ENCODE measurements around the gene GJC2. TPM values are rescaled to one million over a fixed set of nuclear protein-coding genes. Genes with fewer than 3 reads are reported as not detected.

GJC2 gene
- 10 to 100 TPM in 2 of 4 donors, 1 to 10 TPM in 2; 6.9 to 15.1 (median 9.9) TPM for total RNA-seq

DNA sequence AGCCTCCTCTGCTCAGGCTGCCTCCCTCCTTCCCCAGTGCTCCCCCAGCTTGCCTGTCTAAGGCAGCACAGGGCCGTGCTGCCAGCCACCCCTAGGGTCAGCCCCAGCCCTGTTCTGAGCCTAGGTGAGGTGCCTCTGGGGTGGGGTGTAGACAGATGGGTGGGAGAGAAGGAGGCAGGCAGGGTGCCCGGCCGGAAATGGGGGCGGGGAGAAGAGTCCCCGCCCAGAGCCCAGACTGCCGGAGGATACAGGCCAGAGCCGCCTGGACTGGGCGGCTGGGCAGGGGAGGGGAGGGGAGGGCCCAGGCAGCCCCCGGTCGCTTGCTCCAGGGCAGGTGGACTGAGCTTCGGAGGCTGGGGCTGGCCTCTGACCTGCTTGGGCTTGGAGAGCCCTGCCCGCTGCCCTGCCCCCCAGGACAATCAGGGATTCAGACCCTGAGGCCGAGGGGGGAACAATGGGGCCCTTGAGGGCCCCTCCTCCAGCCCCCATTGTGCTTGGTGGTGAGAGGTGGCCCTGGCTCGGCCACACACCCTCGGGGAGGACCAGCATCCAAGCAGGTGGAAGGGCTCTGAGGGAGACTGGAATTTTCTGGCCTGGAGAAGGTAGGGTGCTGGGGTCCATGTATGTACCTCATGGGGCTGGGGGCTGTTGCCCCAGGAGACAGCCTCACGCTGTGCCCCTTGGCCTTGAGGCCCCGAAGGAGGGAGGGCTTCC is at the start of gene GJC2:
Gene GJC2 (plus strand): TSS at position 525 of the 714 bp plus-strand sequence. CDS start 7,829 bp downstream, outside the sequence.
- H3K4me3 ChIP-seq: peak within 1 kb of the TSS; percentile 3 to 35 (median 16)
- peaks cover 0 to 71% (median 35%) of the 10 kb centered on the region in 4 donors for H3K4me1 ChIP-seq
- peak in 1 of 2 donors; percentile 45 for DNase-seq (ENCODE audit: low spot score in 2 of 2)
- 20 to 28% methylated on average over 10 to 17 of the region's 17 CpGs for WGBS, 2 donors
- H3K27me3 ChIP-seq: no peaks in the 10 kb centered on the region
- H3K27ac ChIP-seq: peak within 1 kb of the TSS; percentile 77 to 96 (median 88)
- TF ChIP-seq POLR2A (IDR thresholded peaks at IDR 0.05): peak in 1 of 2 donors; percentile 38
- peak in 1 of 2 donors; percentile 32 for TF ChIP-seq EP300 (IDR thresholded peaks at IDR 0.05)
- TF ChIP-seq, protein P1, sequence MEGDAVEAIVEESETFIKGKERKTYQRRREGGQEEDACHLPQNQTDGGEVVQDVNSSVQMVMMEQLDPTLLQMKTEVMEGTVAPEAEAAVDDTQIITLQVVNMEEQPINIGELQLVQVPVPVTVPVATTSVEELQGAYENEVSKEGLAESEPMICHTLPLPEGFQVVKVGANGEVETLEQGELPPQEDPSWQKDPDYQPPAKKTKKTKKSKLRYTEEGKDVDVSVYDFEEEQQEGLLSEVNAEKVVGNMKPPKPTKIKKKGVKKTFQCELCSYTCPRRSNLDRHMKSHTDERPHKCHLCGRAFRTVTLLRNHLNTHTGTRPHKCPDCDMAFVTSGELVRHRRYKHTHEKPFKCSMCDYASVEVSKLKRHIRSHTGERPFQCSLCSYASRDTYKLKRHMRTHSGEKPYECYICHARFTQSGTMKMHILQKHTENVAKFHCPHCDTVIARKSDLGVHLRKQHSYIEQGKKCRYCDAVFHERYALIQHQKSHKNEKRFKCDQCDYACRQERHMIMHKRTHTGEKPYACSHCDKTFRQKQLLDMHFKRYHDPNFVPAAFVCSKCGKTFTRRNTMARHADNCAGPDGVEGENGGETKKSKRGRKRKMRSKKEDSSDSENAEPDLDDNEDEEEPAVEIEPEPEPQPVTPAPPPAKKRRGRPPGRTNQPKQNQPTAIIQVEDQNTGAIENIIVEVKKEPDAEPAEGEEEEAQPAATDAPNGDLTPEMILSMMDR (IDR thresholded peaks at IDR 0.05): no peak
- peaks cover 0 to 39% (median 7%) of the 10 kb centered on the region in 3 donors for H3K36me3 ChIP-seq
- no peaks in the 10 kb centered on the region for H3K9me3 ChIP-seq

DNA sequence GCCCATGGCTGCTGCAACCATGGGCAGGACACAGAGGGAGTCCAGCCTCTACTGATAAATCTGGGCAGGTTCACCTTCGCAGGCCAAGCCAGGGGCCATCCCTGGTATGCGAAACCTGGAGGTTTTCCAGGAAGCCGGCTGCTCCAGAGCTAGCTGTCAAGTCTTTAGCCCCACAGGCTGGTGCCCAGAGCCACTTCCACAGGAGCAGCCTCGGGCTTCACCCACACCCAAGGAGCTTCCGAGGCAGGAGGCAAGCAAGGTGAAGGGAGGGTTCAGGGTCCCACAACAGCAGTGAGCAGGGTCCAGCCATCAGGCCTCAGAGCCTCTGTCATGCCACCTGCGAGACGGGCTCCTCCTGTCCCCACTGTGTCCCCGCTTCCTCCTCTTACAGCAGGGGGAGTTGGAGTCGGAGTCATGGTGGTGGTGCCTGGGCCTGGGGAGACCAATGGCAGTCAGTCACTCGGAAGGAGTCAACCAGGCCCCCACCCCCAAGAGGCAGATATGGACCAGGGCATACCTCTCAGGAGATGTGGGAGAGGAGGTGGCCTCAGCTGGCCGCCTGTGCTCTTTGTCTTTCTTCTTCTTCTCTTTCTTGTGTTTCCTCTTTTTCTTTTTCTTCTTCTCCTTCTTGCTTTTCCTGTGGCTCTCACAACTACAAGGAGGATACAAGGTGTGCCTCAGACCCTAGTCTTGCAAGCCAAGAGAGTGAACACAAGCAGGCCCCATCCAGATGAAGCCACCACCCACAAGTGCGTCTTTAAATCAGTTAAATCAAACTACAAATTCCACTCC is 48.7 kb upstream of the GJC2 start:
- no peaks in the 10 kb centered on the region for H3K27me3 ChIP-seq
- peak overlapping the region in 3 of 4 donors; percentile 84 to 98 (median 96) for H3K27ac ChIP-seq
- peaks cover 0 to 66% (median 9%) of the 10 kb centered on the region in 3 donors for H3K36me3 ChIP-seq
- H3K4me3 ChIP-seq: no peak overlapping the region
- peaks cover 0 to 56% (median 16%) of the 10 kb centered on the region in 4 donors for H3K4me1 ChIP-seq
- no peak for TF ChIP-seq EP300 (IDR thresholded peaks at IDR 0.05)
- TF ChIP-seq, protein P1 (IDR thresholded peaks at IDR 0.05): no peak
- TF ChIP-seq POLR2A (IDR thresholded peaks at IDR 0.05): no peak
- WGBS, 2 donors: 78 to 81% methylated on average over 12 of the region's 12 CpGs
- no peaks in the 10 kb centered on the region for H3K9me3 ChIP-seq
- DNase-seq (ENCODE audit: low spot score in 2 of 2): no peak

GRCh38 chr1:228101614-228101993 is 48.1 kb upstream of the GJC2 start:
- H3K9me3 ChIP-seq: no peaks in the 10 kb centered on the region
- H3K27me3 ChIP-seq: no peaks in the 10 kb centered on the region
- H3K27ac ChIP-seq: peak overlapping the region; percentile 83 to 98 (median 90)
- TF ChIP-seq, protein P1 (IDR thresholded peaks at IDR 0.05): no peak
- no peak for TF ChIP-seq EP300 (IDR thresholded peaks at IDR 0.05)
- WGBS, 2 donors: 47 to 54% methylated on average over 8 to 15 of the region's 15 CpGs
- no peak for DNase-seq (ENCODE audit: low spot score in 2 of 2)
- peaks cover 0 to 66% (median 9%) of the 10 kb centered on the region in 3 donors for H3K36me3 ChIP-seq
- H3K4me3 ChIP-seq: peak overlapping the region in 2 of 4 donors; percentile 66 to 89
- peaks cover 0 to 50% (median 16%) of the 10 kb centered on the region in 4 donors for H3K4me1 ChIP-seq

DNA sequence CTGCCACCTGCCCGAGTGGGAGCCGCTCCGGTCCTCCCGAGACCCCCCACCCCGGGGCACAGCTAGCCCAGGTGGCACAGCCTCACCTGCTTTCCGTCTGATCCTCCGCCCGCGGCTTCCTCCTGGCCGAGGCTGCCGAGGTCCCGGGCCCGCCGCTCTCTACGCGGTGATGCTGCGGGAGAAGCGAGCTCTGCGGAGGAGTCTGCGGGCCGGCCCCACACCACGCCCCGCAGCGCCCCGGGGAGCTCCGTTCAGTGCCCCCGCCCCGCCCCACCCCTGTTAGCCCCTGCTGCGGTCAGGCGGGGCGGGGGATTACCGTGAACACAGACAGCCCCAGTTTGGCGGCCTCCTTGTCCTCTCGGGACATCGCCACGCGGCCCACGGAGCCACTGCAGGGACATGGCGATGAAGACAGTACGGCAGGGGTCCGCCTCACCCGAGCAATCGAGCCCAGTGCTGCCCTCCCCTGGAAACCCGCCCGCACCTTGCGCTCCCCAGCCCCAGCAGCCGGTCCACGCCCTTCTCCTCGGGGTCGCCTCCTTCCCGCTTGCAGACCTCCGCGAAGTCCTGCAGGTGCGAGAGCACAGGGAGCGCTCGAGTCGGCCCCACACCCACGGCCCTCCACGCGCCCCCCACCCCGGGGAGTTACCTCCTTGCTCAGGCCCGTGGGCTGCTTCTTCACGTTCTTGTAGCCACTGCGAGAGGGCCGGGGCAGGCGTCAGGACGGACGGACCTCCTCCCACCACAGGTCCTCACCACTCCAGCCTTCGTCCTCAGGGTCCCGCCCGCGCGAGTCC is 47.5 kb upstream of the GJC2 start:
- Histone ChIP-seq H3K36me3 (peaks cover 0 to 66% (median 9%) of the 10 kb centered on the region in 3 donors), H3K9me3 (no peaks in the 10 kb centered on the region), H3K27ac (peak overlapping the region; percentile 83 to 98 (median 90)), H3K4me1 (peaks cover 0 to 44% (median 16%) of the 10 kb centered on the region in 4 donors), H3K4me3 (peak overlapping the region; percentile 65 to 100 (median 78)), H3K27me3 (no peaks in the 10 kb centered on the region)
- no peak for DNase-seq (ENCODE audit: low spot score in 2 of 2)
- TF ChIP-seq, protein P1 (IDR thresholded peaks at IDR 0.05): no peak
- TF ChIP-seq EP300 (IDR thresholded peaks at IDR 0.05): no peak
- no peak for TF ChIP-seq POLR2A (IDR thresholded peaks at IDR 0.05)
- 9 to 25% methylated on average over 16 to 23 of the region's 73 CpGs for WGBS, 2 donors

All from tibial nerve (tissue), 4 donors.